Lung (tissue), 13 donors: ENCODE results near the gene ACTA2. TPM values are rescaled to one million over a fixed set of nuclear protein-coding genes. Genes with fewer than 3 reads are reported as not detected.

Experiments used
- ATAC-seq: fragments of 200-7000 bp; cut with Tn5 transposase; one replicate; pipeline ENCODE4 v1.9.1; 2020; ENCODE audit warnings: moderate number of reproducible peaks; ENCODE audit not compliant: insufficient read depth, low FRiP score
- DNase-seq, 3 donors: peaks; one replicate each; pipeline ENCODE4 v3.0.0-alpha.2; 2013 to 2017
- H3K27ac ChIP-seq, 2 donors: one replicate each; pipeline ENCODE4 v1.5.1; 2013; ENCODE audit warnings: mild to moderate bottlenecking in 2 of 2, moderate library complexity in 2 of 2, control low read depth in 1 of 2, inconsistent platforms in 1 of 2, low read depth in 1 of 2, low read length in 1 of 2
- H3K27me3 ChIP-seq, 3 donors: one replicate each; pipeline ENCODE4 v1.5.1; 2013; ENCODE audit warnings: low read length in 2 of 3; ENCODE audit not compliant: control insufficient read depth in 3 of 3, insufficient read depth in 3 of 3
- H3K36me3 ChIP-seq, 4 donors: one replicate each; pipeline ENCODE4 v1.5.1; 2013; ENCODE audit warnings: low read length in 4 of 4, mild to moderate bottlenecking in 1 of 4, moderate library complexity in 1 of 4; ENCODE audit not compliant: control insufficient read depth in 4 of 4, insufficient read depth in 4 of 4
- H3K4me1 ChIP-seq, 5 donors: one replicate each; pipeline ENCODE4 v1.5.1; 2013; ENCODE audit warnings: low read length in 5 of 5, mild to moderate bottlenecking in 2 of 5, moderate library complexity in 1 of 5; ENCODE audit not compliant: control insufficient read depth in 5 of 5, insufficient read depth in 5 of 5
- H3K4me3 ChIP-seq: one replicate; pipeline ENCODE4 v1.5.1; 2013; ENCODE audit warnings: mild to moderate bottlenecking, control low read depth, moderate library complexity
- H3K9ac ChIP-seq, 2 donors: one replicate each; pipeline ENCODE4 v1.5.1; 2013; ENCODE audit warnings: low read length in 2 of 2, control low read depth in 1 of 2; ENCODE audit not compliant: insufficient read depth in 1 of 2
- H3K9me3 ChIP-seq, 4 donors: one replicate each; pipeline ENCODE4 v1.5.1; 2013; ENCODE audit warnings: low read length in 3 of 4, mild to moderate bottlenecking in 1 of 4, moderate library complexity in 1 of 4; ENCODE audit not compliant: control insufficient read depth in 4 of 4, insufficient read depth in 3 of 4
- CTCF ChIP-seq: IDR thresholded peaks from 2 replicates; pipeline ENCODE4 v1.5.1; 2012; ENCODE audit warnings: mild to moderate bottlenecking; ENCODE audit errors: control extremely low read depth, extremely low read depth
- polyA plus RNA-seq, 2 donors: library from polyadenylated mRNA; stranded (reverse); fragments of 200-250 nt; gene quantifications; one replicate each; pipeline ENCODE4 v1.2.1, GENCODE V29; 2013
- small RNA-seq: library from RNA; depleted of rRNA; stranded (forward); fragments of <200 nt; gene quantifications from one replicate; pipeline ENCODE3, GENCODE V24; 2014; ENCODE audit warnings: low replicate concordance
- total RNA-seq, 2 donors: library from RNA; depleted of rRNA in 1 of 2; stranded (reverse); fragments of >200 nt in 1 of 2; gene quantifications; one replicate each; pipeline ENCODE4 v1.2.1, GENCODE V29; 2014 to 2021
- donor health status: control.
- donor health status: control.
- donor health status: Bipolar disorder and iron deficiency.
- donor health status: healthy.
- donor health status: DM: yes; HTN: yes; CAD: no.

Gene ACTA2
- total and polyA plus RNA-seq, 4 donors = 186 to 485 (median 249) TPM

GRCh38 chr10:88886557-88886956, 66.0 kb downstream of the ACTA2 start:
- Histone ChIP-seq H3K9me3 (no peaks in the 10 kb centered on the region), H3K36me3 (no peaks in the 10 kb centered on the region), H3K9ac (no peak overlapping the region), H3K4me3 (no peak overlapping the region), H3K4me1 (peaks cover 0 to 58% (median 3%) of the 10 kb centered on the region in 5 donors), H3K27ac (no peak overlapping the region), H3K27me3 (no peaks in the 10 kb centered on the region)
- DNase-seq = no peak
- TF ChIP-seq CTCF = no peak
- no peak for ATAC-seq

Small RNA genes within 50 kb of the gene (small RNA-seq; reads per million reads assigned to genes)
- not detected for gene RF02116

Other genes starting within 250 kb of the ACTA2 start
- gene LIPK, start 246.5 kb downstream of the ACTA2 start, total RNA-seq = not detected
- gene LIPK, start 246.5 kb downstream of the ACTA2 start, polyA plus RNA-seq = not detected
- under 1 TPM; 0.34 to 0.55 TPM for gene LIPN, start 192.8 kb downstream of the ACTA2 start, total RNA-seq
- gene LIPN, start 192.8 kb downstream of the ACTA2 start, polyA plus RNA-seq = 1 to 10 TPM in 1 of 2 donors, not detected in 1; 2.6 TPM
- not detected for gene LIPM, start 150.0 kb downstream of the ACTA2 start, total RNA-seq
- not detected for gene LIPM, start 150.0 kb downstream of the ACTA2 start, polyA plus RNA-seq
- 1 to 10 TPM; 2.6 to 4.3 TPM for gene ANKRD22, start 100.9 kb downstream of the ACTA2 start, total RNA-seq
- 10 to 100 TPM in 1 of 2 donors, 1 to 10 TPM in 1; 1.1 to 23.1 TPM for gene ANKRD22, start 100.9 kb downstream of the ACTA2 start, polyA plus RNA-seq
- 10 to 100 TPM in 1 of 2 donors, 1 to 10 TPM in 1; 7.4 to 24.5 TPM for gene STAMBPL1, start 72.5 kb downstream of the ACTA2 start, total RNA-seq
- gene STAMBPL1, start 72.5 kb downstream of the ACTA2 start, polyA plus RNA-seq = 1 to 10 TPM; 1.7 to 2.7 TPM
- gene FAS, start 38.0 kb upstream of the ACTA2 start, total RNA-seq = 10 to 100 TPM; 35.1 to 74.7 TPM
- 10 to 100 TPM; 10.5 to 37.5 TPM for gene FAS, start 38.0 kb upstream of the ACTA2 start, polyA plus RNA-seq